ELF-1 (cell line): Measurements from ENCODE around the gene TEX44.
"Not testable (repeated sequence)": the region's sequence is repeated elsewhere in the genome, so short reads cannot be mapped to it uniquely, and the experiment has no call there.

Experiments used
- DNase-seq: peaks from one replicate; pipeline ENCODE4 v3.0.0-alpha.2; 2016; ENCODE audit warnings: low read depth, low spot score

Gene TEX44

DNA sequence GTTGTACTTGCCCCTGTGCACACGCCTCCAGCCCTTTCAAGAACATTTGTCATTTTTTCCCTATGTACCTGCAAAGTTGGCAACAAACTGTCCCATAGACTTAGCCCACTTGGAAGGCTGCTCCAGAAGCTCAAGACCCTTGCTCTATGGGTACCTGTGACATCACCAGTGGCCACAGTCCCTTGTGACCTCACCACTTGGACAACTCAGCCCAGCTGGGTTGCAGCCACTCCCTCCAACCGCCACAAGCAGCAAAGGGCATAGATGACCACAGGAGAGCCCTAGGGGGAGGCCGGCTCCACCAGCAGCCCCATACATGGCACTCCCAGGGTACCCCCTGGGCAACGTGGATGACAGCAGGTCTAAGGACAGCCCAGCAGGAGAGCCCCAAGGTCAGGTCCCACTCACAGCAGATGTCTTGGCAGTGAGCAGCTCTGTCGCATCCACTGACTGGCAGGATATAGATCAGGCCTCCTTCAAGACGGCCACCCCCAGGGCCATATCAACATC lies at the start of gene TEX44:
Gene TEX44 (plus strand): TSS at position 229 of the 510 bp plus-strand sequence. CDS start 88 bp downstream, at position 317.
- DNase-seq: no peak

- DNase-seq: no peak
These were observed 47.4 kb upstream of the TEX44 start for GRCh38 chr2:231545105-231545902.

DNA sequence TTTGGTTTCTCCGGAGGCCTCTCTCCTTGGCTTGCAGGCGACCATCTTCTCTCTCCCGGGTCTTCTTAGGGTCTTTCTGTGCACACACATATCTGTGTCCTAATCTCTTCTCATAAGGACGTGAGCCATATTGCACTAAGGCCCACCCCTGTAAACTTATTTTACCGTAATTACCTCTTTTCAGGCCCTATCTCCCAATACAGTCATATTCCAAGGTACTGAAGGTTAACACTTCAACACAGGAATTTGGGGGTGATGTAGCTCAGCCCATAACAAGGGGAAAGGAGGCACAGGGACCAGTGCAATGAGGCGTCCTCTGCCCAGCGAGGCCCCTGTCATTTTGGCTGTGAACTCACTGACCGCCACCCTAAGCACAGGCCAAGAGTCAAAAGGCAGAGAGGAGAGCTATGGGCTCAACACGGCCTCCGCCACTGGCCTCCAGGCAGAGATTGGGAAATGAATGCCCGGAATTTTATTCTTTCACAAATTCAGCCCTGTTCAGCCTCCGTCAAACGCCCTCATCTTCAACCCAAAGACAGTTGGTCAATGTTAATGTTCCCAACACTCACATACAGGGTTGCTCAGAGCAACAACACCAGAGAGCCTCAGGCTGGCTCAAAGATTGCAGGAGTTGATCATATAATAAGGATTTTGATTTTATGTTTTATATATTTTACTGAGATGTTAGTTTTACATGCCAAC lies 46.5 kb upstream of the TEX44 start:
- no peak for DNase-seq

- DNase-seq: no peak
These were observed 45.2 kb upstream of the TEX44 start for GRCh38 chr2:231547315-231548110.

DNA sequence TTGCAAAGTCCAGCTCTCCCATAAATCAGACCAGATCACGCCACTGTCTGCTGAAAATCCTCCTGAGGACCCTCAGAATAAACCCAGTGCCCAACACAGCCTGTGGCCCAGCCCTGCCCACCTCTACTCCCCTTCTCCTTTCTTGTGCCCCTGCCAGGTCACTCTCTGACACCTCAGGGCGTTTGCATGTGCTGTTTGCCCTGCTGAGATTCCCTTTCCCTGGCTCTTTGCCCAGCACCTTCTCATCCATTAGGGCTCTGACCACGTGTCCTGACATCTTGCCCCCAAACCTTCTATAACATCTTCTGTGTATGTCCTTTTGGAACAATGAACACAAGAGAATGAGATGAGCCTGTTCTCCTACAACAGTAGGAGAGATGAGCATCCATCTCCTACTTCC lies 43.9 kb upstream of the TEX44 start:
- no peak for DNase-seq

GRCh38 chr2:231549446-231550239 lies 43.0 kb upstream of the TEX44 start:
- DNase-seq: no peak

DNA sequence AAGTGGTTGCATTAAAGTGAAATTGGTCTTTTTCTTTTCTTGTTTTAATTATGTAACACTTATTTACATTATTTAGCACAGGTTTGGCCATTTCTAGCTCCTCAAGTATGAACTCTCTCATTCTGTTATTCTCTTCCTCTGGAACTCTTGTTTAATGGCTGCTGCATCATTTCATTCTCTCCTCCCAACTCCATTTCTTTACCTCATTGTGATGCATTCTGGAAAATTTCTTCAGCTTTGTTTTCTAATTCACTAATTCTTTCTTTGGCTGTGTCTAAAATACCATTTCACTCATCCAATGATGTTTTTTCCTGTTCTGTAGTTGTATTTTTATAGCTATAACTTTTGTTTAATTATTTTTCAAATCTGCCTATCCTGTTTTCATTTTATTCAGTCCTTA lies 39.9 kb upstream of the TEX44 start:
- DNase-seq: no peak

- no peak for DNase-seq
These were observed 38.3 kb upstream of the TEX44 start for GRCh38 chr2:231554327-231554726.

- DNase-seq: no peak
These were observed 37.7 kb upstream of the TEX44 start for GRCh38 chr2:231554748-231555545.

GRCh38 chr2:231556496-231556895 lies 36.2 kb upstream of the TEX44 start:
- not testable (repeated sequence) for DNase-seq

GRCh38 chr2:231556981-231557380 lies 35.7 kb upstream of the TEX44 start:
- no peak for DNase-seq

DNA sequence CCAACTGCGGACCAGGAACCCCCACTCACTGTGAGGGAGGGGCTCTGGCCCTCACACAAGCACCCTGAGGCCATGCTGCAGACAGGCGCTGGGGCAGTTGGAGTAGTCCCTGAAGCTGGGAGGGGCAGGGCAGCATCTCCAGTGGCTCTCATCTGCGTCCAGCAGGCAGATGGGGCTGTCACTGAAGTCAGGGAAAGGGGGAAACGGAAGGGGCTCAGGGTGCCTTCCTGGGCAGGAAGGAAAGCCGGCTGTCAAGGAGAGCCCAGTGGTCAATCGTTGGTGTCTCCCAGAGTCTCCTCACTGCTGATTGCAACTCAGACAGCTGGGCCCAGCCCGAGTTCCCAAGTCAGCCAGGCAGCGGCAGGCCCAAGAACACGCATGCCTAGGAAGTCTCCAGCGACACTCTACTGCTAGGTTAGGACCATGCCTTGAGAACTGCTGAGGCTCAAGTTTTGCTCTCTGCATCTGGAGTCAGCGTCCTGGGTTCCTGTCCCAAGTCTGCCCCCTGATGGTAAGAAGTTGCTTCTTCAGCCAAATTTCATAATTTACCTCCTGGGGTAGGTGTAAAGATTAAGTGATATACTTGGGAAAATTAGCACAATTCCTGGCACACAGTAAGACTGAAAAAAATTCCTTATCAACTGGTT lies 35.0 kb upstream of the TEX44 start:
- DNase-seq: peak; percentile 80

DNA sequence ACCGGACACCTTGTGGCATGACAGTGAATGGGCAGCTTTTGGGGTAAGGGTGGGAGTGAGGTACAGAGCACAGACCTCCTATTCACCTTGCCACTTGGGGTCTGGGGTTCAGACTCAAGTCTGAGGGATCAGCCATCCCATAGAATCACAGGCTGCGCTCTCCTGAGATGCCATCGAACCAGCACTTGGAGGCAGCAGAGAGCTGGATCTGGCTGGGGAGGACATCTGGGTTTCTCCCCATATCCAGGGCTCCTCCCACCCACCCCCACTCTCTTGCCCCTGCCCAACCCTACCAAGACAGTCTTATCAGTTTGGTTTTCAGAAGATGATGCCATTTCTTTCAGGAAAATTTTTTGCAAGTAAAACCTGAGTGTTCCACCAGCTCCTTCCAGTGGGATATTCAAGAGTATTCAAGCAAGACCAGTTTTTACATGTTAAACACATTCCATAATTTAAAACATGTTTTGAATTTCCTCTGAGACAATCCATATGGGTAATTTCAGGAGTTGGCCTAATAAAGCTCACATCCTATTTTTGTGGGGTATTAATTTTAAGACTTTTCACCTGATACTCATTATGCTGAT lies 29.2 kb upstream of the TEX44 start:
- DNase-seq: peak; percentile 64

- DNase-seq: peak; percentile 50
These were observed 26.6 kb upstream of the TEX44 start for GRCh38 chr2:231565887-231566594.

DNA sequence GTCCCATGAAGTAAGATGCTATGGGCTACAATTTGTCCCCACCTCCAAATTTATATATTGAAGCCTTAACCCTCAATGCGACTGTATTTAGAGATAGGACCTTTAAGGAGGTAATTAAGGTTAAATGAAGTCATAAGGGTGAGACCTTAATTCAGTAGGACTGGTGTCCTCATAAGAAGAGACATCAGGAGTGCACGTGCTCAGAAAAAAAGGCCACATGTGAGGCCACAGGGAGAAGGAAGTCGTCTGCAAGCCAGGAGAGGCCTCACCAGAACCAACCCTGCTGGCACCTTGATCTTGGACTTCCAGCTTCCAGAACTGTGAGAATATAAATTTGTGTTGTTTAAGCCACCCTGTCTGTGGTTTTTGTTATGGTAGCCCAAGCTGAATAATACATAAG lies 25.5 kb upstream of the TEX44 start:
- DNase-seq: no peak

GRCh38 chr2:231568098-231568784 lies 24.4 kb upstream of the TEX44 start:
- peak; percentile 43 for DNase-seq

- no peak for DNase-seq
These were observed 23.8 kb upstream of the TEX44 start for GRCh38 chr2:231568785-231569435.

DNA sequence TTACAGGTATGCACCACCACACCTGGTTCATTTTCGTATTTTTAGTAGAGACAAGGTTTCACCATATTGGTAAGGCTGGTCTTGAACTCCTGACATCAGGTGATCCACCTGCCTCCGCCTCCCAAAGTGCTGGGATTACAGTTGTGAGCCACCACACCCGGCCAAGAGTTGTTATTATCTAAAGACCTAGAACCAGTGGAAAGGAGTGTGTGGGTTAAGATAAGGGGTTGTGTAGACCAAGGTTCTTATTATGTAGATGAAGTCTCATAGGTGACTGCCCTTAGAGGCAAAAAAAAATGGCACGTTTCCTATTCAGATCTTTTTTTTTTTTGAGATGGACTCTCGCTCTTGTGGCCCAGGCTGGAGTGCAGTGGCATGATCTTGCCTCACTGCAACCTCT lies 21.7 kb upstream of the TEX44 start:
- DNase-seq: not testable (repeated sequence)
